Activated naive CD4-positive, alpha-beta T cell treated with Interleukin-2 at 50 U/mL for 16 hours (primary cell): ENCODE measurements around the gene TTLL9.

Experiments
- DNase-seq: peaks from one replicate; pipeline ENCODE4 v3.0.0-alpha.2; 2020

Gene TTLL9

GRCh38 chr20:31859266-31859997 is 11.0 kb upstream of the TTLL9 start:
- DNase-seq: no peak

GRCh38 chr20:31859998-31860380 is 10.4 kb upstream of the TTLL9 start:
- DNase-seq: no peak

DNA sequence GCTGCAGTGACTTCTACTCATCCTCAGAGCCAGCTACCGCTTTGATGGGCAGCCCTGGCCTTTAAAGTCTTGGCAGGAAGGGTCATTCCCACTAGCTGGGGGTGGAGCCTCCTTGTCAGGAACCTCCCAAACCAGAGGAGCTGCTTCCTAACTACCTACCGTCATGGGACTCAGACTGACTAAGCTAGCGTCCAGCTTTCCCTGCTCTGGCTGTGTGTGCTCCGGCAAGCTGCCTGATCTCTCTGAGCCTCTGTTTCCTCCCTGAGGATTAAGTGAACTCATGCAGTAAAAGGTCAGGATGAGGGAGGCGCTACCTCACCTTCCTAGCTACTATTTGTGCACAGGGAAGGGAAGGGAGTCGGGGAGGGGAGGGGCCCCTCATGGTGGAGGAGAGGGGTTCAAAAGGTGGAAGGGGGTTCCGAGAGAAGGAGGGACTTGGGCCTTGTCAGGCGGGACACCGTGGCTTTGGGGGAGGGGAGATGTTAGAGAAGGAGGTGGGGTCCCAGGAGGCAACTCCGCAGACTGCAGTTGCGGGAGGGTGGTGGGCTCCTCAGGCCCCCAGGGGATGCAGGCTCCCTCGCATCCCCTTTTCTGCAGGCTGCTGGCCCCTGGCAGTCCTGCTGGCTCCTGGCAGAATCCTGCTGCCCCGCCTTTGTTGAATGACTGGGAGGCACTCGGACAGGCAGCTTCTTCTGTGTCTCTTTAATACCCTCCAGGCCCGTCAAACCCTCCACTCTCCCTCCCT is 9.9 kb upstream of the TTLL9 start:
- DNase-seq: no peak

- DNase-seq: no peak
Measured at GRCh38 chr20:31861135-31861384, 9.4 kb upstream of the TTLL9 start.

DNA sequence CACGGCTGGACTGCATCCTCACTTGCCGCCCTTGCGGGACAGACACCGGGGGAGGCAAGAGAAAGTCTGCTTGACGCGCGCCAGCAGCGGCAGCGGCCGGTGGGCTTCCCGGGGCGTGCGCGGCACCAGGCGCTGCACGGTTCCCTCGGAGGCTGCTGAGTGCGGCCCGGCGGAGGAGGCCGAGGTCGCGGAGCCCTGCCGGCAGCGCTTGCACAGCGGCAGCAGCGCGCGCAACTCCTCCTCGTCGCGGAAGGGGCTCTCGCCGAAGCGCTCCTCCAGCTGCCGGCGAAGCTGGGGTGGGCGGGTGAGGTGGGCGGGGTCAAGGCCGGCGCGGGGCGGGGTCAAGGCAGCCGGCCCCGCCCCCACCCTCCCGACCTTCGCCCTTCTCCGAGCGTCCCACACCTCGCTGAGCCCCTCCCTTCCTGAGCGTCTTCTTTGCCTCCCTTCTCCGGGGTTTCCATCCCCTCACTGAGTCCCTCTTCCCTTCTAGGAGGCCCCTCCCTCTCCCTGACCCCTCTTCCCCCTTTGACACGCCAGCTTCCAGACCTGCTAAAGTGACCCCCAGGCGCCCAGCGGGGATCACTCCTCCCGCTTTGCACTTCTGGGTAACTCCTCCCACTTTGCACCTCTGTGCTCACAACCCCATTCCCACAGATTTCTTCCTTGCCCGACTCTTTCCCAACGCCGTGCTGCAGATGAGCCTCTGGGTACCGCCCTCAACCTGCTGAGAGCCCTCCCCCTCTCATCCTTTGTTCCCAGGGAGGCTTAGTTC is 8.9 kb upstream of the TTLL9 start:
- DNase-seq: peak; percentile 68

GRCh38 chr20:31862157-31862470 is 8.3 kb upstream of the TTLL9 start:
- no peak for DNase-seq

- no peak for DNase-seq
Measured at GRCh38 chr20:31862506-31862905, 7.9 kb upstream of the TTLL9 start.

- DNase-seq: no peak
Measured at GRCh38 chr20:31863296-31864085, 6.9 kb upstream of the TTLL9 start.

GRCh38 chr20:31864521-31865400 is 5.7 kb upstream of the TTLL9 start:
- DNase-seq: no peak

GRCh38 chr20:31866221-31866620 is 4.2 kb upstream of the TTLL9 start:
- DNase-seq: no peak

DNA sequence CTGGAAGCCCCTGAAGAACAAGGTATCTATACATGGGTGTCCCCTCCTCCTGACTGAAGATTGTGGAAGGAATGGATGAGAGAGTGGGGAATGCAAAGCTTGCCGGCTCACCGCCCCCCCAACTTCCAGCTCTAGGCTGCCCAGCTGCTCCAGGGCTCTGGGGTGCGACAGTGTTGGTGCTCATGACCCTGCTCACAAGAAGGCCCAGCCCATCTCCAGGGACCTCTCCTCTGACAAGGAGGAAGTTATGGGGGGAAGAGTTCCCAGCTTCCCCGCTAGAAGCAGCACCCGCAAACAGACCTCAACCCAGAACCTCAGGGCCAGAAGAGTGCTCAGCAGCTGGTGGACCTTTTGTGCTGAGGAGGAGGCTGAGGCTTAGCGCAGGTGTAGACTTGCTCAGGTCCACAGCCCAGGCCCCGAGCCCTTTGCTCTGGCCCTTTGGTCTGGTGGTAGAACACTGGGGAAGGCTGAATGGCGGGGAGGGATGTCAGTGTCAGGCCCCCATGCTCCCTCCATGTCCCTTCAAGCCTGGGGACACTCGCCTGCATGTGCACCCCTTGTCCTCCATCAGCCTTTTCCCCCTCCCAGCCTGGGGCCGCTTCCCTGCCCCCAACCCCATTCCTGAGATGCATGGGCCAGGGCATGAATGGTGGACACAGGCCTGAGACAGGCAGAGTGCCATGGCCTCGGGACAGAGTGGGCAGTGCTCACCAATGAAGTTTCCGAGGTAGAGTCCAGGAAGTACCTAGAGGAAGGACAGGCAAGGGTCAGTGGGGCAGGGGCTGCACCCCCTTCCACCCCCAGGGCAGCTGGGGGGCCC is 1.4 kb upstream of the TTLL9 start:
- DNase-seq: no peak

GRCh38 chr20:31869673-31869941 is 827 bp upstream of the TTLL9 start:
- no peak for DNase-seq

DNA sequence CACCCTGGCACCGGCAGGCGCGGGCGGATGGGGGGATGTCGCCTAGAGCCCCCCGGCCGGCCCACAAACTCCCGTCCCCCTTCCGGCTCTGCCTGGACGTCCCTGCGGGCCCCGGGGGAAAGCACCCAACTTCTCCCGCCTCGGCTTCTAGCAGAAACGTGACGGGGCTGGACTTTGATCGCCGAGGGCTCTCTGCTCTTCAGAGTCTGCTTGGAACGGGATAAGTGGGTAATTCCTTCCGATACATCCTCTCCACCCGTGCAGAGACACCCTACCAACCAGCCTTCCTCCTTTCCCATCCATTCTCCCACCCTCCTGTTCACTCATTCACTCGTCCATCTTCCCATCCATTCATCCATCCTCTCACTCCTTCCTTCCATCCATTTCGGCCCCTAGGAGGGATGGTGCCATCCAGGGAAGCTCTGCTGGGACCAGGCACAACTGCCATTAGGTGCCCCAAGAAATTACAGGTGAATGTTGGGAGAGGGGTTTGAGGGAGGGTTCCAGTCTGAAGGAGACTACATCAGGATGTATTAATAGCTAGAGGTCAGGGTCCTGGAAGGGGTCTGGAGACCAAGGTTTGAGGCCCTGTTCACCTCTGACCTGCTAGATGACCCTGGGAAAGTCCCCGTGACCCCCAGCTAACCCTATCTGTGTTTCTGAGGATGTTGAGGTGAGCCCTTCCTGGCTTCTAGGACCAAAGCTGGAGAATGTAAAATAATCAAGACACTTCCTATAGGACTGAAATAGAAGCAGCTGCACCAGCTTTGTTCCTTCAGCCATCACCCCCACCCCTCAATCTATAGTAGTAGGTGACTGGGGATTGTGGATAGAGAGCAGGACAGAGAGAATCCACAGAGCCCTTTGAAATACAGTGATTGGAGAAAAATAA is 538 bp downstream of the TTLL9 start:
- DNase-seq: no peak

GRCh38 chr20:31871618-31871954 is 1.2 kb downstream of the TTLL9 start:
- DNase-seq: no peak

DNA sequence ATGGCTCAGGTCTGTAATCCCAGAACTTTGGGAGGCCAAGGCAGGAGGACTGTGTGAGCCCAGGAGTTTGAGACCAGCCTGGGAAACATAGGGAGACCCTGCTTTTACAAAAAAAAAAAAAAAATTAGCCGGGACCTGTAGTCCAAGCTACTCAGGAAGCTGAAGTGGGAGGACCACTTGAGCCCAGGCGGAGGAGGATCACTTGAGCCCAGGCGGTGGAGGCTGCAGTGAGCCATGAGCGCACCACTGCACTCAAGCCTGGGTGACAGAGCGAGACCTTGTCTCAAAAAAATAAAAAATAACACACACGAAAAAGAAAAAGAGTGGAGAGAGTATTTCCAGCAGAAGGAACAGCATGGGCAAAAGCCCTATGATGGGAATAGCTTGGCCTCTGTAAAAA is 2.0 kb downstream of the TTLL9 start:
- DNase-seq: no peak

- DNase-seq: no peak
Measured at GRCh38 chr20:31875671-31876070, 5.2 kb downstream of the TTLL9 start.

- DNase-seq: no peak
Measured at GRCh38 chr20:31877684-31878083, 7.2 kb downstream of the TTLL9 start.

DNA sequence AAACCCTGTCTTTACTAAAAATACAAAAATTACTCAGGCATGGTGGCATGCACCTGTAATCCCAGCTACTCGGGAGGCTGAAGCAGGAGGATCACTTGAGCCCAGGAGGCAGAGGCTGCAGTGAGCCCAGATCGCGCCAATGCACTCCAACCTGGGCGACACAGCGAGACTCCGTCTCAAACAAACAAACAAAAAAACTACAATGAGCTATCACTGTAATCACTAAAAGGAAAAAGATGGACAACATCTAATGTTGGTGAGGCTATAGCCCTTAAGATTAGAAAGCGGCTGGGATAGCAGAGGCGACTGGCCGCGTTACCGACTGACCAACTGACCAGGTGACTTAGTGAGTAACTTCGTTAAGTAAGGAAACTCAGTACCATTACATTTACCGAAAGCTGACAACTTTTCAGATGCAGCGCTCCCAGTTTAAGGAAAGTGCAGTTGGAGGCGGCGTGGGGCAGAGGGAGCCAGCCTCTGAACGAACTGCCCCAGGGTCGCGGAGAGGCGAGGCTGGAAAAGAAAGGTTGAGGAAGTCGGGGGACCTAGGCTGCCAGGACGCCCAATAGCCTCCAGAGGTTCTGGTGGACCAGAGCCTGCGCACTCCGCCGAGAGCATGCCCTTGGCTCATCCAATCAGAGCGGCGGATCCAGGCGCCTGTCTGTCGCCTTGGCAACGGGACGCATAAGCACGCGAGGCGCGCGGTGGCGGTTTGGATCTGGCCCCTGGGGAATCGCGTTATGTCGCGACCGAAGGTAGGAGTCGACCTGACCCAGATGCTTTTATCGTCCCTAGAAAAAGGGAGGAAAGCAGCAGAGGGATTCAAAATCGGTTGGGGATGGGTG is 8.9 kb downstream of the TTLL9 start:
- DNase-seq: peak; percentile 84

- no peak for DNase-seq
Measured at GRCh38 chr20:31881945-31882344, 11.5 kb downstream of the TTLL9 start.

GRCh38 chr20:31883829-31884228 is 13.4 kb downstream of the TTLL9 start:
- no peak for DNase-seq
